Activated CD8-positive, alpha-beta memory T cell treated with anti-CD3 and anti-CD28 coated beads, Interleukin-2, amount 10 ng/mL, durations not matched to agents 7 days and 5 days (primary cell): ENCODE measurements around the gene MYO16. TPM values are rescaled to one million over a fixed set of nuclear protein-coding genes. Genes with fewer than 3 reads are reported as not detected.

ENCODE experiments used
- ATAC-seq: fragments of 150-1000 bp; cut with Tn5 transposase; one replicate; pipeline ENCODE4 v1.10.0; 2021; ENCODE audit warnings: moderate library complexity
- CTCF ChIA-PET: fragments of 350-600 bp; sonication (Branson Sonifier 250); formaldehyde crosslinking; loops from one replicate; lab custom pipeline; 2021; ENCODE audit warnings: antibody characterized with exemption; lab: Charles Lee
- DNase-seq: peaks from one replicate; pipeline ENCODE4 v3.0.0-alpha.2; 2020
- H3K27ac Mint-ChIP-seq: one replicate; pipeline ENCODE4 v1.8.0; 2021; ENCODE audit warnings: mild to moderate bottlenecking, mixed read lengths
- H3K27me3 Mint-ChIP-seq: one replicate; pipeline ENCODE4 v1.8.0; 2021; ENCODE audit warnings: mixed read lengths
- H3K36me3 Mint-ChIP-seq: one replicate; pipeline ENCODE4 v1.8.0; 2021; ENCODE audit warnings: mild to moderate bottlenecking, mixed read lengths
- H3K4me1 Mint-ChIP-seq: one replicate; pipeline ENCODE4 v1.8.0; 2021; ENCODE audit warnings: mixed read lengths
- H3K4me3 Mint-ChIP-seq: one replicate; pipeline ENCODE4 v1.8.0; 2021; ENCODE audit warnings: mild to moderate bottlenecking, moderate library complexity, mixed read lengths
- H3K9me3 Mint-ChIP-seq: one replicate; pipeline ENCODE4 v1.8.0; 2022; ENCODE audit warnings: low read depth, mixed read lengths
- total RNA-seq, 2 experiments: library from RNA; stranded (reverse); gene quantifications; one replicate each; pipeline ENCODE4 v1.2.3, GENCODE V29; 2021

MYO16 gene
- total RNA-seq, 2 experiments from 2014 or later = 0.05 TPM; not detected in 1

- H3K4me1 Mint-ChIP-seq = no peaks in the 10 kb centered on the region
These were observed 616.6 kb downstream of the MYO16 start for GRCh38 chr13:109246001-109246400.

GRCh38 chr13:109249780-109250528, 620.5 kb downstream of the MYO16 start:
- no peaks in the 10 kb centered on the region for H3K4me1 Mint-ChIP-seq
- no peak overlapping the region for H3K27ac Mint-ChIP-seq
- DNase-seq = no peak
- no peaks in the 10 kb centered on the region for H3K27me3 Mint-ChIP-seq
- H3K4me3 Mint-ChIP-seq = no peak overlapping the region
- ATAC-seq = no peak
- H3K9me3 Mint-ChIP-seq = peaks cover 3% of the 10 kb centered on the region
- CTCF ChIA-PET = no interaction called here
- H3K36me3 Mint-ChIP-seq = no peaks in the 10 kb centered on the region

More at GRCh38 chr13:109246001-109246400, 616.6 kb downstream of the MYO16 start:
- no peaks in the 10 kb centered on the region for H3K27me3 Mint-ChIP-seq
- CTCF ChIA-PET = no interaction called here
- DNase-seq (no peak), ATAC-seq (no peak)
- no peaks in the 10 kb centered on the region for H3K9me3 Mint-ChIP-seq
- no peak overlapping the region for H3K27ac Mint-ChIP-seq
- no peak overlapping the region for H3K4me3 Mint-ChIP-seq
- no peaks in the 10 kb centered on the region for H3K36me3 Mint-ChIP-seq

- Mint-ChIP-seq H3K36me3 (no peaks in the 10 kb centered on the region), H3K9me3 (peaks cover 5% of the 10 kb centered on the region), H3K27me3 (no peaks in the 10 kb centered on the region), H3K4me1 (no peaks in the 10 kb centered on the region), H3K4me3 (no peak overlapping the region), H3K27ac (no peak overlapping the region)
- no peak for DNase-seq
- ATAC-seq = no peak
- CTCF ChIA-PET = no interaction called here
These were observed 622.5 kb downstream of the MYO16 start for GRCh38 chr13:109251956-109252355.

GRCh38 chr13:109253316-109253715, 623.9 kb downstream of the MYO16 start:
- Mint-ChIP-seq H3K9me3 (peaks cover 5% of the 10 kb centered on the region), H3K4me1 (no peaks in the 10 kb centered on the region), H3K4me3 (no peak overlapping the region), H3K27ac (no peak overlapping the region), H3K27me3 (no peaks in the 10 kb centered on the region), H3K36me3 (no peaks in the 10 kb centered on the region)
- DNase-seq = no peak
- ATAC-seq = no peak
- CTCF ChIA-PET = no interaction called here

GRCh38 chr13:109254274-109254673, 624.9 kb downstream of the MYO16 start:
- CTCF ChIA-PET = no interaction called here
- H3K4me1 Mint-ChIP-seq = no peaks in the 10 kb centered on the region
- ATAC-seq = no peak
- no peak overlapping the region for H3K4me3 Mint-ChIP-seq
- peaks cover 5% of the 10 kb centered on the region for H3K9me3 Mint-ChIP-seq
- H3K36me3 Mint-ChIP-seq = no peaks in the 10 kb centered on the region
- no peak for DNase-seq
- no peak overlapping the region for H3K27ac Mint-ChIP-seq
- H3K27me3 Mint-ChIP-seq = no peaks in the 10 kb centered on the region

- CTCF ChIA-PET = no interaction called here
- Mint-ChIP-seq H3K4me1 (no peaks in the 10 kb centered on the region), H3K4me3 (no peak overlapping the region), H3K9me3 (peaks cover 5% of the 10 kb centered on the region), H3K27ac (no peak overlapping the region), H3K36me3 (no peaks in the 10 kb centered on the region), H3K27me3 (no peaks in the 10 kb centered on the region)
- ATAC-seq (no peak), DNase-seq (no peak)
These were observed 625.9 kb downstream of the MYO16 start for GRCh38 chr13:109255141-109255856.

GRCh38 chr13:109256866-109257760, 627.7 kb downstream of the MYO16 start:
- no peak for DNase-seq
- CTCF ChIA-PET = no interaction called here
- H3K4me3 Mint-ChIP-seq = no peak overlapping the region
- H3K4me1 Mint-ChIP-seq = no peaks in the 10 kb centered on the region
- no peaks in the 10 kb centered on the region for H3K36me3 Mint-ChIP-seq
- no peak for ATAC-seq
- H3K27me3 Mint-ChIP-seq = no peaks in the 10 kb centered on the region
- peaks cover 5% of the 10 kb centered on the region for H3K9me3 Mint-ChIP-seq
- H3K27ac Mint-ChIP-seq = no peak overlapping the region
